K562 (cell line): ENCODE results near the gene NKAIN4. TPM values are rescaled to one million over a fixed set of nuclear protein-coding genes. Genes with fewer than 3 reads are reported as not detected.

ENCODE experiments used
- ATAC-seq: fragments of 200-7000 bp; cut with Tn5 transposase; 3 replicates; pipeline ENCODE4 v1.9.1; 2020; ENCODE audit warnings: moderate library complexity
- BruUV-seq: library from RNA; stranded (reverse); fragments of 400-500 nt; replicated peaks from 2 replicates; lab custom pipeline; 2021; lab: Mats Ljungman, UMichigan
- CTCF ChIA-PET: fragments of 300-600 bp; formaldehyde crosslinking; extraction: SDS; loops from one replicate; lab custom pipeline; 2021; ENCODE audit warnings: low intra/inter-chr PET ratio; lab: Yijun Ruan, JAX
- POLR2A ChIA-PET: fragments of 300-600, 350-650 bp; sonication (Branson Sonifier 250); formaldehyde crosslinking; extraction: SDS; loops from one replicate; lab custom pipeline; 2021; ENCODE audit warnings: antibody characterized with exemption, inconsistent platforms; lab: Yijun Ruan, JAX
- DNase-seq, 4 experiments: peaks; one replicate each; pipeline versions ENCODE4 v3.0.0 to v3.0.0-alpha.2; 2011 to 2018; ENCODE audit warnings: low spot score in 3 of 4, mixed read lengths in 3 of 4; ENCODE audit errors: extremely low read depth in 1 of 4
- FAIRE-seq: peaks from 2 replicates; lab custom pipeline; 2011; peaks lifted over from hg19 to GRCh38; lab: Jason Lieb, UNC
- H2AFZ ChIP-seq: 2 replicates; pipeline ENCODE4 v1.6.0; 2011; ENCODE audit warnings: low read depth, low read length, control low read depth, inconsistent platforms
- H3K27ac ChIP-seq: fragments of 200-600 bp; 3 replicates; pipeline ENCODE4 v1.8.0; 2011; ENCODE audit warnings: low read depth, mild to moderate bottlenecking, control low read depth, inconsistent platforms, low read length, moderate library complexity, mixed read lengths; ENCODE audit errors: extremely low read depth
- H3K27me3 ChIP-seq, 2 experiments: fragments of 300-600 bp in 1 of 2; 2 replicates in 1 of 2; 3 replicates in 1 of 2; pipeline versions ENCODE4 v1.6.0 to v1.8.0; 2011; ENCODE audit warnings: inconsistent platforms in 2 of 2, low read length in 2 of 2, mild to moderate bottlenecking in 1 of 2, mixed read lengths in 1 of 2, moderate library complexity in 1 of 2; ENCODE audit not compliant: control insufficient read depth in 2 of 2, insufficient read depth in 2 of 2
- H3K36me3 ChIP-seq: fragments of 300-600 bp; 3 replicates; pipeline ENCODE4 v1.8.0; 2011; ENCODE audit warnings: mild to moderate bottlenecking, low read length, inconsistent platforms; ENCODE audit not compliant: control insufficient read depth, insufficient read depth
- H3K4me1 ChIP-seq, 2 experiments: fragments of 200-600 bp in 1 of 2; replicated peaks in 1 of 2; 2 replicates in 1 of 2; 3 replicates in 1 of 2; pipeline versions ENCODE4 v1.5.1 to v1.8.0; 2011; ENCODE audit warnings: inconsistent platforms in 2 of 2, low read length in 2 of 2, mild to moderate bottlenecking in 1 of 2, mixed read lengths in 1 of 2, moderate library complexity in 1 of 2; ENCODE audit not compliant: control insufficient read depth in 2 of 2, insufficient read depth in 2 of 2
- H3K4me2 ChIP-seq: 2 replicates; pipeline ENCODE4 v1.6.1; 2011; ENCODE audit warnings: low read length, control low read depth, inconsistent platforms, mixed read lengths; ENCODE audit not compliant: insufficient read depth
- H3K4me3 ChIP-seq: fragments of 200-600 bp; sonication (generic), shearing (Covaris generic); 2 replicates; pipeline ENCODE4 v1.5.1; 2016; ENCODE audit warnings: control low read depth, inconsistent platforms
- H3K79me2 ChIP-seq: fragments of 200-600 bp; 3 replicates; pipeline ENCODE4 v1.8.0; 2011; ENCODE audit warnings: low read length, inconsistent platforms; ENCODE audit not compliant: control insufficient read depth, insufficient read depth
- H3K9ac ChIP-seq, 2 experiments: 2 replicates each; pipeline versions ENCODE4 v1.6.0 to v1.6.1; 2011; ENCODE audit warnings: low read depth in 2 of 2, low read length in 2 of 2, control low read depth in 1 of 2, inconsistent platforms in 1 of 2, mild to moderate bottlenecking in 1 of 2, mixed read lengths in 1 of 2; ENCODE audit not compliant: insufficient read depth in 1 of 2
- H3K9me1 ChIP-seq: one replicate; pipeline ENCODE4 v1.6.0; 2011; ENCODE audit warnings: inconsistent platforms, mild to moderate bottlenecking, low read length, moderate library complexity; ENCODE audit not compliant: control insufficient read depth, insufficient read depth
- H3K9me3 ChIP-seq: replicated peaks from 2 replicates; pipeline ENCODE4 v1.5.1; 2011; ENCODE audit warnings: low read depth, low read length, inconsistent platforms; ENCODE audit not compliant: control insufficient read depth, insufficient read depth
- H4K20me1 ChIP-seq: replicated peaks from 2 replicates; pipeline ENCODE4 v1.6.1; 2011; ENCODE audit warnings: low read length, inconsistent platforms, mixed read lengths; ENCODE audit not compliant: control insufficient read depth, insufficient read depth
- ADNP ChIP-seq: fragments of 200-800 bp; sonication (Bioruptor generic); IDR thresholded peaks from 2 replicates; pipeline ENCODE4 v1.6.1; 2016; ENCODE audit warnings: missing genetic modification characterization, missing compliant biosample characterization
- ATF7 ChIP-seq: fragments of 450-650 bp; IDR thresholded peaks from 2 replicates; pipeline ENCODE4 v1.7.1; 2014; ENCODE audit warnings: mild to moderate bottlenecking, moderate library complexity
- BCL6 ChIP-seq: fragments of 250-450 bp; sonication (Bioruptor Pico); IDR thresholded peaks from 2 replicates; pipeline ENCODE4 v1.4.0; 2020
- CREM ChIP-seq: IDR thresholded peaks from 2 replicates; pipeline ENCODE4 v1.6.1; 2014; ENCODE audit warnings: antibody characterized with exemption, low read depth
- DDX20 ChIP-seq: fragments of 450-650 bp; IDR thresholded peaks from 2 replicates; pipeline ENCODE4 v1.6.1; 2016; ENCODE audit warnings: missing genetic modification characterization, low read depth, mild to moderate bottlenecking, missing compliant biosample characterization, moderate library complexity
- HDAC6 ChIP-seq: IDR thresholded peaks from 2 replicates; pipeline ENCODE4 v1.6.1; 2012; ENCODE audit warnings: low read depth, mild to moderate bottlenecking, control low read depth, inconsistent platforms, low read length, moderate library complexity
- MEIS2 ChIP-seq: fragments of 450-650 bp; IDR thresholded peaks from 2 replicates; pipeline ENCODE4 v1.6.1; 2014; ENCODE audit warnings: mild to moderate bottlenecking; ENCODE audit not compliant: partially characterized antibody
- MTF1 ChIP-seq: fragments of 250-450 bp; sonication (Bioruptor Pico); IDR thresholded peaks from 2 replicates; pipeline ENCODE4 v1.9.0; 2021; ENCODE audit warnings: moderate library complexity, mild to moderate bottlenecking, inconsistent platforms, borderline replicate concordance
- NFE2L1 ChIP-seq: fragments of 450-650 bp; IDR thresholded peaks from 2 replicates; pipeline ENCODE4 v1.6.1; 2016; ENCODE audit warnings: missing genetic modification characterization, low read depth, mild to moderate bottlenecking, missing compliant biosample characterization, moderate library complexity, borderline replicate concordance
- RBM39 ChIP-seq: fragments of 200-400 bp; formaldehyde crosslinking; optimal IDR thresholded peaks from 2 replicates; pipeline ENCODE3; 2018; ENCODE audit warnings: low read depth, low read length
- RCOR1 ChIP-seq, 2 experiments: IDR thresholded peaks; 2 replicates each; pipeline ENCODE4 v1.6.1; 2012; ENCODE audit warnings: low read depth in 2 of 2, low read length in 2 of 2, borderline replicate concordance in 1 of 2, improper control_type of control experiment in 1 of 2
- ZNF76 ChIP-seq: fragments of 250-450 bp; sonication (Bioruptor Pico); IDR thresholded peaks from 2 replicates; pipeline ENCODE4 v1.4.0; 2020; ENCODE audit warnings: mild to moderate bottlenecking, moderate library complexity, borderline replicate concordance
- ZNF766 ChIP-seq: fragments of 200-800 bp; sonication (Bioruptor generic); conservative IDR thresholded peaks from 2 replicates; pipeline ENCODE4 v1.6.1; 2016; ENCODE audit warnings: missing genetic modification characterization, missing compliant biosample characterization
- WGBS: fragments of 100-300 bp; shearing (Covaris generic); methylation state at CpG from one replicate; pipeline ENCODE4 v1.1.6; 2016; ENCODE audit warnings: low coverage, mixed read lengths; ENCODE audit not compliant: insufficient coverage; ENCODE audit errors: missing lambda C conversion rate; 5-methylcytosine and 5-hydroxymethylcytosine counted together
- in situ Hi-C: fragments of 300-500 bp; cut with MboI; formaldehyde crosslinking; loops from 4 replicates; pipeline ENCODE4 v1.15.0; 2018; ENCODE audit warnings: inconsistent platforms, mixed read lengths
- intact Hi-C: fragments of 100-400 bp; cut with micrococcal nuclease; formaldehyde crosslinking; loops from 2 replicates; pipeline ENCODE4 v1.14.2; 2022
- polyA plus RNA-seq, 8 experiments: library from polyadenylated mRNA; depleted of rRNA in 4 of 8; stranded (reverse) in 5 of 8; unstranded in 3 of 8; fragments of >200 nt; fragmentation: Nextera tagmentation in 2 of 8; fragmentation: Illumina TruSeq in 1 of 8; extraction: Ambion mirVana in 2 of 8; extraction: Trizol in 1 of 8; gene quantifications; 2 replicates each; pipeline versions ENCODE4 v1.2.1 to v1.2.3, GENCODE V29; 2011 to 2014; ENCODE audit warnings: inconsistent platforms in 1 of 8, missing spikeins in 1 of 8
- total RNA-seq, 7 experiments: library from RNA; depleted of rRNA in 6 of 7; stranded (reverse); fragments of >200 nt in 6 of 7; fragmentation: Illumina TruSeq in 2 of 7; extraction: Trizol in 2 of 7; gene quantifications; 2 replicates each; pipeline versions ENCODE4 v1.2.1 to v1.2.3, GENCODE V29; 2011 to 2021; ENCODE audit warnings: low replicate concordance in 1 of 7
- TF ChIP-seq, protein P1 (sequence below): fragments of 250-450 bp; sonication (Bioruptor Pico); IDR thresholded peaks from 2 replicates; pipeline ENCODE4 v1.5.0; 2022; ENCODE audit warnings: mild to moderate bottlenecking
- TF ChIP-seq, protein P2 (sequence below): fragments of 250-450 bp; sonication (Bioruptor Pico); IDR thresholded peaks from 2 replicates; pipeline ENCODE4 v1.4.0; 2020
- TF ChIP-seq, protein P3 (sequence below): sonication (generic); formaldehyde crosslinking; IDR thresholded peaks from 2 replicates; pipeline ENCODE4 v1.8.0; 2022; ENCODE audit warnings: mild to moderate bottlenecking, missing genetic modification reagents

Gene NKAIN4
- total and polyA plus RNA-seq, 9 of the 15 experiments (the other 6 are each of a cell fraction or from before 2014, with no cell fraction given), result not detected

DNA sequence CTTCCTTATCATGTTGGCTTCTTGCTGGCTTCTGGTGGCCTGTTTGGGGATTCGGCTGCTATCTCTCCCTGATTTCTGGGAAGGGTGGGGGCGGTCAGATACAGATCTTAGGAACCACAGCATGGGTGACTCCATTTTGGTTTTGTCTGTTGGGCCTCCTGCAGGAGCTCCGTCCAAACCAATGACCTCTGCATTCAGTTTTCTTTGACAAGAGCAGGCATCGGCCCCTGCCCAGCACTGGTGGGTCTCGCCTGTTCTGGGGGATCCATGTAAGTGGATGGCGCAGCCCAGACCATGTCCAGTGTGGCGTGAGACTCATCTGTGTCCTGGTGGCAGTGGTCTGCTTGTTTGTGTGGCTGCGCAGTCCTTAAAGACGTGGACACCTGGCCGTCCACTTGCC is 9.7 kb upstream of the NKAIN4 start:
- H3K9ac ChIP-seq, result peak overlapping the region in 1 of 2 experiments; percentile 52; a peak in 2 of 4 replicates
- H3K4me2 ChIP-seq, result no peak overlapping the region
- FAIRE-seq (no peak), DNase-seq (peak in 2 of 4 experiments; percentile 33 to 43), ATAC-seq (no peak; the same call in 2 of the 3 replicates)
- in situ Hi-C loops (no loop called here), intact Hi-C loops (no loop called here)
- no peaks in the 10 kb centered on the region for H3K36me3 ChIP-seq
- ChIA-PET CTCF (no interaction called here), POLR2A (interaction anchor here (0.6 to 1.1 kb wide), 3 partner anchors 8 to 671 kb away, joined by 3 to 4 read pairs (median 4); partner anchors contain the start of gene ARFGAP1)
- BruUV-seq, result no TSS peak
- no peaks in the 10 kb centered on the region for H3K9me1 ChIP-seq
- no peaks in the 10 kb centered on the region for H3K79me2 ChIP-seq
- peaks cover 23 to 59% of the 10 kb centered on the region in 2 experiments for H3K27me3 ChIP-seq
- no peaks in the 10 kb centered on the region for H3K9me3 ChIP-seq
- peak overlapping the region; percentile 33; the same call in 1 of the 2 replicates for H2AFZ ChIP-seq
- H3K27ac ChIP-seq, result no peak overlapping the region
- no peak overlapping the region for H3K4me3 ChIP-seq
- 0 out of 2 replicates have a peak, but pooled peaks cover 7% of the 10 kb centered on the region for H4K20me1 ChIP-seq
- peaks cover 11 to 22% of the 10 kb centered on the region in 2 experiments for H3K4me1 ChIP-seq
- WGBS, result 32% methylated on average over 10 of the region's 10 CpGs
- TF ChIP-seq ADNP (tag), result no peak
- no peak for TF ChIP-seq MEIS2
- TF ChIP-seq, protein P1, sequence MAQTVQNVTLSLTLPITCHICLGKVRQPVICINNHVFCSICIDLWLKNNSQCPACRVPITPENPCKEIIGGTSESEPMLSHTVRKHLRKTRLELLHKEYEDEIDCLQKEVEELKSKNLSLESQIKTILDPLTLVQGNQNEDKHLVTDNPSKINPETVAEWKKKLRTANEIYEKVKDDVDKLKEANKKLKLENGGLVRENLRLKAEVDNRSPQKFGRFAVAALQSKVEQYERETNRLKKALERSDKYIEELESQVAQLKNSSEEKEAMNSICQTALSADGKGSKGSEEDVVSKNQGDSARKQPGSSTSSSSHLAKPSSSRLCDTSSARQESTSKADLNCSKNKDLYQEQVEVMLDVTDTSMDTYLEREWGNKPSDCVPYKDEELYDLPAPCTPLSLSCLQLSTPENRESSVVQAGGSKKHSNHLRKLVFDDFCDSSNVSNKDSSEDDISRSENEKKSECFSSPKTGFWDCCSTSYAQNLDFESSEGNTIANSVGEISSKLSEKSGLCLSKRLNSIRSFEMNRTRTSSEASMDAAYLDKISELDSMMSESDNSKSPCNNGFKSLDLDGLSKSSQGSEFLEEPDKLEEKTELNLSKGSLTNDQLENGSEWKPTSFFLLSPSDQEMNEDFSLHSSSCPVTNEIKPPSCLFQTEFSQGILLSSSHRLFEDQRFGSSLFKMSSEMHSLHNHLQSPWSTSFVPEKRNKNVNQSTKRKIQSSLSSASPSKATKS (CRISPR knock-in tag), result peak; percentile 83; the same call in 1 of the 2 replicates
- no peak for TF ChIP-seq CREM
- TF ChIP-seq, protein P2, sequence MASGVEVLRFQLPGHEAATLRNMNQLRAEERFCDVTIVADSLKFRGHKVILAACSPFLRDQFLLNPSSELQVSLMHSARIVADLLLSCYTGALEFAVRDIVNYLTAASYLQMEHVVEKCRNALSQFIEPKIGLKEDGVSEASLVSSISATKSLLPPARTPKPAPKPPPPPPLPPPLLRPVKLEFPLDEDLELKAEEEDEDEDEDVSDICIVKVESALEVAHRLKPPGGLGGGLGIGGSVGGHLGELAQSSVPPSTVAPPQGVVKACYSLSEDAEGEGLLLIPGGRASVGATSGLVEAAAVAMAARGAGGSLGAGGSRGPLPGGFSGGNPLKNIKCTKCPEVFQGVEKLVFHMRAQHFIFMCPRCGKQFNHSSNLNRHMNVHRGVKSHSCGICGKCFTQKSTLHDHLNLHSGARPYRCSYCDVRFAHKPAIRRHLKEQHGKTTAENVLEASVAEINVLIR, result peak; percentile 49; the same call in 1 of the 2 replicates
- TF ChIP-seq, protein P3, sequence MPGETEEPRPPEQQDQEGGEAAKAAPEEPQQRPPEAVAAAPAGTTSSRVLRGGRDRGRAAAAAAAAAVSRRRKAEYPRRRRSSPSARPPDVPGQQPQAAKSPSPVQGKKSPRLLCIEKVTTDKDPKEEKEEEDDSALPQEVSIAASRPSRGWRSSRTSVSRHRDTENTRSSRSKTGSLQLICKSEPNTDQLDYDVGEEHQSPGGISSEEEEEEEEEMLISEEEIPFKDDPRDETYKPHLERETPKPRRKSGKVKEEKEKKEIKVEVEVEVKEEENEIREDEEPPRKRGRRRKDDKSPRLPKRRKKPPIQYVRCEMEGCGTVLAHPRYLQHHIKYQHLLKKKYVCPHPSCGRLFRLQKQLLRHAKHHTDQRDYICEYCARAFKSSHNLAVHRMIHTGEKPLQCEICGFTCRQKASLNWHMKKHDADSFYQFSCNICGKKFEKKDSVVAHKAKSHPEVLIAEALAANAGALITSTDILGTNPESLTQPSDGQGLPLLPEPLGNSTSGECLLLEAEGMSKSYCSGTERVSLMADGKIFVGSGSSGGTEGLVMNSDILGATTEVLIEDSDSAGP, result no peak
- TF ChIP-seq RCOR1 (IDR thresholded peaks at IDR 0.05; ENCODE audit: borderline replicate concordance in 1 of 2, low read depth in 2 of 2, low read length in 2 of 2), result peak in 1 of 2 experiments; percentile 81; a peak in 2 of 4 replicates
- TF ChIP-seq ZNF766 (CRISPR knock-in tag), result peak; percentile 93
- TF ChIP-seq RBM39, result no peak
- peak; percentile 86 for TF ChIP-seq DDX20 (tag)
- peak; percentile 83; the same call in 1 of the 2 replicates for TF ChIP-seq BCL6 (CRISPR knock-in tag)
- peak; percentile 58 for TF ChIP-seq NFE2L1 (tag)
- TF ChIP-seq ZNF76, result peak; percentile 97
- TF ChIP-seq HDAC6, result no peak
- TF ChIP-seq ATF7, result no peak
- no peak for TF ChIP-seq MTF1 (CRISPR knock-in tag)
